ENCODE results near the gene SLC38A10.

DNA sequence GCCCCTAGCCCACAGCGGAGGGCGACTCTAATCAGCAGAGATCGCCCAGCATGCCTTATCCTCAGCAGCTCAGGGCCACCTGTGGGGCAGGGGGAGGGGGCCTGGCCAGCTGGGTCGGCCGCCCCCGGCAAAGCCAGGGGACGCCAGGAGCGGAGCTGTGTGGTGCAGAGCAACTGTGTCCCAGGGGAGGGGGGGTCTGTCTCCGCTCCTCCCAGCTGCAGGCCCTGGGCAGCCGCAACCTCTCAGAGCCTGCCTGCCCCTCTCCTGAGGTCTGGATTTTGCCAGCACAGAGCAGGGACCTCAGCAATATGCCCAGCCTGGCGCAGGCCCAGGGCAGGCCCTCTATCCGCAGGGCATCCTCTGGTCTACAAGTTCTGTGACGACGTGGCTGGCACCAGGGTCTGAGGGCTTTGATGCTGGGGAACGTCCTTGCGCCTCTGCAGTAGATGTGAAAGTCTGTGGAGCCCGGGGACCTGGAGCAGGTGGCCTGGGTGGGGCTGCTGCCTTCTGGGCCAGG lies 36.5 kb upstream of the SLC38A10 start:
- no peak for TF ChIP-seq POLR2A (IDR thresholded peaks at IDR 0.05; ENCODE audit: low read depth, low read length)
- TF ChIP-seq, protein P1, sequence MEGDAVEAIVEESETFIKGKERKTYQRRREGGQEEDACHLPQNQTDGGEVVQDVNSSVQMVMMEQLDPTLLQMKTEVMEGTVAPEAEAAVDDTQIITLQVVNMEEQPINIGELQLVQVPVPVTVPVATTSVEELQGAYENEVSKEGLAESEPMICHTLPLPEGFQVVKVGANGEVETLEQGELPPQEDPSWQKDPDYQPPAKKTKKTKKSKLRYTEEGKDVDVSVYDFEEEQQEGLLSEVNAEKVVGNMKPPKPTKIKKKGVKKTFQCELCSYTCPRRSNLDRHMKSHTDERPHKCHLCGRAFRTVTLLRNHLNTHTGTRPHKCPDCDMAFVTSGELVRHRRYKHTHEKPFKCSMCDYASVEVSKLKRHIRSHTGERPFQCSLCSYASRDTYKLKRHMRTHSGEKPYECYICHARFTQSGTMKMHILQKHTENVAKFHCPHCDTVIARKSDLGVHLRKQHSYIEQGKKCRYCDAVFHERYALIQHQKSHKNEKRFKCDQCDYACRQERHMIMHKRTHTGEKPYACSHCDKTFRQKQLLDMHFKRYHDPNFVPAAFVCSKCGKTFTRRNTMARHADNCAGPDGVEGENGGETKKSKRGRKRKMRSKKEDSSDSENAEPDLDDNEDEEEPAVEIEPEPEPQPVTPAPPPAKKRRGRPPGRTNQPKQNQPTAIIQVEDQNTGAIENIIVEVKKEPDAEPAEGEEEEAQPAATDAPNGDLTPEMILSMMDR (conservative IDR thresholded peaks at IDR 0.05; ENCODE audit: low read depth, low read length): no peak
- TF ChIP-seq CEBPB (IDR thresholded peaks at IDR 0.05; ENCODE audit: low read depth, low read length): no peak
- no peak for TF ChIP-seq MAFK (IDR thresholded peaks at IDR 0.05; ENCODE audit: low read depth, low read length)
- no peak for TF ChIP-seq MAZ (IDR thresholded peaks at IDR 0.05; ENCODE audit: borderline replicate concordance, low read depth, low read length)
- no peak for TF ChIP-seq RCOR1 (IDR thresholded peaks at IDR 0.05; ENCODE audit: insufficient replicate concordance, low read length)
- no peak for TF ChIP-seq FOS (IDR thresholded peaks at IDR 0.05; ENCODE audit: low read depth, low read length)
- TF ChIP-seq RFX5 (IDR thresholded peaks at IDR 0.05; ENCODE audit: low read depth, low read length): no peak

Measured in IMR-90 (cell line).